GM20000 (cell line): ENCODE data around the gene M1AP.

ENCODE experiments used
- DNase-seq: peaks from one replicate; pipeline ENCODE4 v3.0.0; 2012; ENCODE audit warnings: low spot score
- CTCF ChIP-seq: IDR thresholded peaks from 2 replicates; pipeline ENCODE4 v1.5.1; 2012; ENCODE audit warnings: mild to moderate bottlenecking, control low read depth; ENCODE audit errors: extremely low read depth, missing control alignments

Gene M1AP

GRCh38 chr2:74618410-74619083 lies 29.6 kb downstream of the M1AP start:
- no peak for TF ChIP-seq CTCF
- no peak for DNase-seq

DNA sequence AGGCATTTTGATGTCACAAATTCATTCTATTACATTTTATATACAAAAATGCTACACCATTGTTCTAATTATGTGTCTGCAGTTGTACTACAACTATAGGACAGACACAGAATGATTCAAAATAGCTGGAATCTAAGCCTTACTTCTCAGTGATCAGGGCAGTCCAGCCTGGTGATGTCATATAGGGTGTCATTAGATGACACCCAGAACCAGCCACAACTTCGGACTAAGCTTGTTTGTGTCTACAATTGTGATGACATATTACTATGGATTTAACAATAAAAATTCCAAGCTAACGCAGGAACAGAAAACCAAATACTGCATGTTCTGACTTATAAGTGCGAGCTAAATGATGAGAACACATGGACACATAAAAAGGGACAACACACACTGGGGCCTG lies 31.0 kb downstream of the M1AP start:
- DNase-seq = no peak
- TF ChIP-seq CTCF = no peak

GRCh38 chr2:74606927-74607326 lies 41.2 kb downstream of the M1AP start:
- no peak for DNase-seq
- TF ChIP-seq CTCF = no peak

- DNase-seq = no peak
- TF ChIP-seq CTCF = no peak
Observed at GRCh38 chr2:74603282-74604000, 44.7 kb downstream of the M1AP start.

DNA sequence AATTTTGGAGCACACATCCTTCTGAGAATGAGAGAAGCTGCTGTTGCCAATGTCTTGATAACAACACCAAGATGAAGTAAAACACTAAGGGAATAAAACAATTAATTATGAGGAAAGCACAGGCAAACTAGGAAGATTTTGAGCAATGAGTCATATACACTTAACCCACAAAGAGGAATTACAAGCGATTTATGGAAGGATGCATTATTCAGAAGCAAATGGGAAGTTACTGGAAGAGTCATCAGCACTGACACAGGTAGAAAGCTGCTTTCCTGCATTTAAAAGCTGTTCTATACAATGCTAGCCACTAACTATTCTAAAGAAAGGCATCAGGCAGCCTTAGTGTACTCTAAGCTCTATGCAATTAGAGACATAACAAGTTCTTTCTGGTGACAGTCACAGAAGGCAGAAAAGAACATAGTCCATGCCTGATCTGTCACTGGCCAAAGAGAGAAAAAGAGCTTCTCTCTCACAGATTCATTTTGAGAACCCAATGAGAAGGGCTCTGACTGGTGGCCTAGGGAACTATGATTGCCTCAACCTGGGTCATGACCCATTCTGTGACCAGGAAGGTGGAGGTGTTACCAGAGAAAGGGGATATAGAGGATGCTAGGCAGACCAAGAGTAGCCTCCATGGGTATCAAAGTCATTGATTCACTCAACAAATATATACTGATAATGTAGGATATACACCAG lies 45.4 kb downstream of the M1AP start:
- TF ChIP-seq CTCF = no peak
- DNase-seq = no peak

GRCh38 chr2:74599676-74600075 lies 48.5 kb downstream of the M1AP start:
- no peak for TF ChIP-seq CTCF
- DNase-seq = no peak

DNA sequence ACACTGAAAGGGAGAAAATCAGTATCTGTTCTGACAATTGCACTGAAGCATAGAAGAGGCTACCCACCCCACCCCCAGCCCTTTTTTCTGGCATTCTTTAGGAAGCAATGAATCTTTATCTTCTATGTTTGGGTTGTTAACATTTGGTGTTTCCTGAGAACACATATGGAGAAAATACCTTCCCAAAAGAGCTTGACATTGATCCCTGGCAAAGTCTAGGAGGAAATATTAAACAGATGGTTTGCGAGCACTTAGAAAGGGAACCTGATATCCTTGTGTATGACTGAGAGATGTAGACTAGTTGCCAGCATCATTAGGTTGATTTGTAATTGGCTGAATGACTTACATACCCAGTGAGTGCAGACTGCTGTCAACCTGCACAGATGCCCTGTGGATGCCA lies 50.7 kb downstream of the M1AP start:
- TF ChIP-seq CTCF = no peak
- no peak for DNase-seq
